Jurkat, Clone E6-1 (cell line): ENCODE data around the gene TCIRG1.
"Not testable (repeated sequence)": the region's sequence is repeated elsewhere in the genome, so short reads cannot be mapped to it uniquely, and the experiment has no call there.

Experiments used
- DNase-seq: peaks from one replicate; pipeline ENCODE4 v3.0.0-alpha.2; 2011; ENCODE audit warnings: low read depth, low spot score
- H3K4me3 ChIP-seq: 2 replicates; pipeline ENCODE4 v1.5.1; 2011; ENCODE audit warnings: mild to moderate bottlenecking, low read length, control low read depth, moderate library complexity

The TCIRG1 gene

GRCh38 chr11:68071281-68072048, 32.6 kb downstream of the TCIRG1 start:
- DNase-seq: no peak
- no peak overlapping the region for H3K4me3 ChIP-seq

GRCh38 chr11:68074584-68075352, 35.9 kb downstream of the TCIRG1 start:
- DNase-seq: no peak

GRCh38 chr11:68076371-68077042, 37.7 kb downstream of the TCIRG1 start:
- no peak overlapping the region for H3K4me3 ChIP-seq
- DNase-seq: no peak

More at GRCh38 chr11:68074584-68075352, 35.9 kb downstream of the TCIRG1 start:
- no peak overlapping the region for H3K4me3 ChIP-seq

GRCh38 chr11:68077617-68078582, 39.1 kb downstream of the TCIRG1 start:
- no peak for DNase-seq
- no peak overlapping the region for H3K4me3 ChIP-seq

- H3K4me3 ChIP-seq: no peak overlapping the region
- no peak for DNase-seq
These were observed 42.0 kb downstream of the TCIRG1 start for GRCh38 chr11:68080860-68081259.

- no peak overlapping the region for H3K4me3 ChIP-seq
- no peak for DNase-seq
These were observed 42.9 kb downstream of the TCIRG1 start for GRCh38 chr11:68081691-68082090.

- H3K4me3 ChIP-seq: no peak overlapping the region
- DNase-seq: no peak
These were observed 43.7 kb downstream of the TCIRG1 start for GRCh38 chr11:68082481-68082880.

GRCh38 chr11:68083517-68083916, 44.7 kb downstream of the TCIRG1 start:
- DNase-seq: no peak
- no peak overlapping the region for H3K4me3 ChIP-seq

GRCh38 chr11:68089679-68090078, 50.9 kb downstream of the TCIRG1 start:
- DNase-seq: no peak
- no peak overlapping the region for H3K4me3 ChIP-seq

GRCh38 chr11:68090287-68090686, 51.5 kb downstream of the TCIRG1 start:
- no peak overlapping the region for H3K4me3 ChIP-seq
- no peak for DNase-seq

- no peak for DNase-seq
- H3K4me3 ChIP-seq: no peak overlapping the region
These were observed 51.9 kb downstream of the TCIRG1 start for GRCh38 chr11:68090706-68091105.

- DNase-seq: no peak
- no peak overlapping the region for H3K4me3 ChIP-seq
These were observed 53.6 kb downstream of the TCIRG1 start for GRCh38 chr11:68092411-68092810.

- not testable (repeated sequence) for DNase-seq, H3K4me3 ChIP-seq
These were observed 54.1 kb downstream of the TCIRG1 start for GRCh38 chr11:68092946-68093345.

GRCh38 chr11:68093565-68093964, 54.7 kb downstream of the TCIRG1 start:
- H3K4me3 ChIP-seq: no peak overlapping the region
- no peak for DNase-seq

- no peak overlapping the region for H3K4me3 ChIP-seq
- no peak for DNase-seq
These were observed 58.1 kb downstream of the TCIRG1 start for GRCh38 chr11:68096962-68097361.

GRCh38 chr11:68099057-68099456, 60.2 kb downstream of the TCIRG1 start:
- DNase-seq: no peak

GRCh38 chr11:68099474-68100405, 60.9 kb downstream of the TCIRG1 start:
- DNase-seq: peak; percentile 67
- H3K4me3 ChIP-seq: peak overlapping the region; percentile 41

More at GRCh38 chr11:68099057-68099456, 60.2 kb downstream of the TCIRG1 start:
- no peak overlapping the region for H3K4me3 ChIP-seq
